Sigmoid colon (tissue), 7 donors: ENCODE results near the gene TXNDC15. TPM values are rescaled to one million over a fixed set of nuclear protein-coding genes. Genes with fewer than 3 reads are reported as not detected.
"Not testable (repeated sequence)": the region's sequence is repeated elsewhere in the genome, so short reads cannot be mapped to it uniquely, and the experiment has no call there.

Experiments used
- DNase-seq: peaks from one replicate; pipeline ENCODE4 v3.0.0-alpha.2; 2019
- H3K27ac ChIP-seq, 4 donors: fragments of 200-600 bp; sonication (generic); one replicate each; pipeline ENCODE4 v1.5.1; 2016 to 2019; ENCODE audit warnings: mild to moderate bottlenecking in 1 of 4
- H3K27me3 ChIP-seq, 3 donors: fragments of 200-600 bp; sonication (generic); one replicate each; pipeline ENCODE4 v1.5.1; 2019; ENCODE audit warnings: mild to moderate bottlenecking in 1 of 3
- H3K36me3 ChIP-seq, 4 donors: fragments of 200-600 bp; sonication (generic); one replicate each; pipeline ENCODE4 v1.5.1; 2016 to 2019
- H3K4me1 ChIP-seq, 4 donors: fragments of 200-600 bp; sonication (generic); one replicate each; pipeline ENCODE4 v1.5.1; 2017 to 2019
- H3K4me3 ChIP-seq, 4 donors: fragments of 200-600 bp; sonication (generic); one replicate each; pipeline ENCODE4 v1.5.1; 2017 to 2019; ENCODE audit warnings: mild to moderate bottlenecking in 2 of 4, moderate library complexity in 1 of 4
- H3K9me3 ChIP-seq, 4 donors: fragments of 200-600 bp in 3 of 4; sonication (generic) in 3 of 4; one replicate each; pipeline versions ENCODE4 v1.5.1 to v1.6.1; 2013 to 2019
- EP300 ChIP-seq, 4 donors: sonication (generic); formaldehyde crosslinking; IDR thresholded peaks; one replicate each; pipeline ENCODE4 v1.6.1; 2017; ENCODE audit warnings: antibody characterized with exemption in 4 of 4
- POLR2A ChIP-seq, 2 donors: fragments of 450-650 bp; IDR thresholded peaks; one replicate each; pipeline ENCODE4 v1.6.1; 2016; ENCODE audit warnings: antibody characterized with exemption in 2 of 2, mild to moderate bottlenecking in 2 of 2, moderate library complexity in 2 of 2
- POLR2AphosphoS5 ChIP-seq, 4 donors: sonication (generic); formaldehyde crosslinking; IDR thresholded peaks; one replicate each; pipeline ENCODE4 v1.6.1; 2017; ENCODE audit warnings: antibody characterized with exemption in 4 of 4
- WGBS, 2 donors: extraction: QIAGEN DNeasy Blood & Tissue Kit; methylation state at CpG; one replicate each; pipeline ENCODE4 v1.1.7; 2013; 5-methylcytosine and 5-hydroxymethylcytosine counted together
- intact Hi-C: fragments of 100-400 bp; cut with DNase I; formaldehyde crosslinking; loops from one replicate; pipeline ENCODE4 v1.15.1; 2023
- polyA plus RNA-seq, 3 donors: library from polyadenylated mRNA; stranded (reverse); fragments of 200-250 nt; gene quantifications; one replicate each; pipeline ENCODE4 v1.2.3, GENCODE V29; 2013
- total RNA-seq, 4 donors: library from RNA; depleted of rRNA; stranded (reverse); fragments of >200 nt; gene quantifications; one replicate each; pipeline ENCODE4 v1.1.0, GENCODE V29; 2016
- TF ChIP-seq, protein P1 (sequence below), 4 experiments: fragments of 450-650 bp in 3 of 4; fragments of 200-600 bp in 1 of 4; IDR thresholded peaks; one replicate each; pipeline ENCODE4 v1.5.1; 2016 to 2019; ENCODE audit warnings: antibody characterized with exemption in 4 of 4, mild to moderate bottlenecking in 3 of 4, moderate library complexity in 2 of 4
- donor health status: healthy with polysubstance abuse.
- donor health status: Bipolar disorder and iron deficiency.
- donor health status: healthy.

TXNDC15 gene
- total and polyA plus RNA-seq, 7 donors = 13.6 to 123 (median 69.0) TPM

DNA sequence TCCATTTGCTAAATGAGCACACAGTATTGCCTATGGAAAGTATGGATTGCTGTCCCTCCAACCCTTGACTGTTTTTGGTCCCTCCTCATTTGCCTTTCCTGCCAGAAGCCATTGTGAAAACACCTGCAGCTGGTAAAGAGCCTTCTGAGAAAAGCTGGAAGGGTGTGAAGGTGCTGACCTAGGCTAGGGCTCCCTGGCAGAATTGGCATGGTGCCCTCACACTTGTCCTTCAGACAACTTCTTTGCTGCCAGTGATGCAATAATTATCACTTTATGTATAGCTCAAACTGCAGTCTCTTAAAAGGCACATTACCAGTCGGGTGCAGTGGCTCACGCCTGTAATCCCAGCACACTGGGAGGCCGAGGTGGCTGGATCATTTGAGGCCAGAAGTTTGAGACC, 4.2 kb downstream of the TXNDC15 start:
- no peaks in the 10 kb centered on the region for H3K27me3 ChIP-seq
- H3K27ac ChIP-seq = no peak overlapping the region
- intact Hi-C loops = no loop called here
- TF ChIP-seq POLR2A (IDR thresholded peaks at IDR 0.05) (no peak), POLR2AphosphoS5 (IDR thresholded peaks at IDR 0.05) (no peak), EP300 (IDR thresholded peaks at IDR 0.05) (no peak)
- TF ChIP-seq, protein P1, sequence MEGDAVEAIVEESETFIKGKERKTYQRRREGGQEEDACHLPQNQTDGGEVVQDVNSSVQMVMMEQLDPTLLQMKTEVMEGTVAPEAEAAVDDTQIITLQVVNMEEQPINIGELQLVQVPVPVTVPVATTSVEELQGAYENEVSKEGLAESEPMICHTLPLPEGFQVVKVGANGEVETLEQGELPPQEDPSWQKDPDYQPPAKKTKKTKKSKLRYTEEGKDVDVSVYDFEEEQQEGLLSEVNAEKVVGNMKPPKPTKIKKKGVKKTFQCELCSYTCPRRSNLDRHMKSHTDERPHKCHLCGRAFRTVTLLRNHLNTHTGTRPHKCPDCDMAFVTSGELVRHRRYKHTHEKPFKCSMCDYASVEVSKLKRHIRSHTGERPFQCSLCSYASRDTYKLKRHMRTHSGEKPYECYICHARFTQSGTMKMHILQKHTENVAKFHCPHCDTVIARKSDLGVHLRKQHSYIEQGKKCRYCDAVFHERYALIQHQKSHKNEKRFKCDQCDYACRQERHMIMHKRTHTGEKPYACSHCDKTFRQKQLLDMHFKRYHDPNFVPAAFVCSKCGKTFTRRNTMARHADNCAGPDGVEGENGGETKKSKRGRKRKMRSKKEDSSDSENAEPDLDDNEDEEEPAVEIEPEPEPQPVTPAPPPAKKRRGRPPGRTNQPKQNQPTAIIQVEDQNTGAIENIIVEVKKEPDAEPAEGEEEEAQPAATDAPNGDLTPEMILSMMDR (IDR thresholded peaks at IDR 0.05) = no peak
- WGBS, 2 donors = 26 to 79% methylated on average over 3 of the region's 3 CpGs
- no peaks in the 10 kb centered on the region for H3K9me3 ChIP-seq
- peaks cover 0 to 22% (median 16%) of the 10 kb centered on the region in 4 donors for H3K4me1 ChIP-seq
- no peak for DNase-seq
- no peaks in the 10 kb centered on the region for H3K36me3 ChIP-seq
- no peak overlapping the region for H3K4me3 ChIP-seq

DNA sequence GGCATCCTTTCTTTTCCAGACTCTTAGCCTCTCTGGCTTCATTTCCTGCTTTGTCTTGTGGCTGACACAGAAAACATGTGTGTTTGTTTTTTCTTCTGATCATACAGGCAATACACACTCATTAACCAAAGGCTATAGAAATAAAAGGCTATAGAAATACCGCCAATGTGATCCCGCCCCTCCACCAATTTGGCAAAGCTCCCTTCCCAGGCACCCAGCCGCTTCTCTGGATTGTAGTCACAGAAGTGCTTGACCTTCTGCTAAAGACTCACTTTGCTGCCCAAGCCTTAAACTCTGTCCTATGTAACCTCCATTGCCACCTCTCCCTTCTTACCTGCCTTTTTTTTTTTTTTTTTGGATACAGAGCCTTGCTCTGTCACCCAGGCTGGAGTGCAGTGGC, 5.3 kb downstream of the TXNDC15 start:
- no peak for TF ChIP-seq EP300 (IDR thresholded peaks at IDR 0.05)
- TF ChIP-seq, protein P1 (IDR thresholded peaks at IDR 0.05) = no peak
- TF ChIP-seq POLR2A (IDR thresholded peaks at IDR 0.05) = no peak
- no peak for TF ChIP-seq POLR2AphosphoS5 (IDR thresholded peaks at IDR 0.05)
- intact Hi-C loops = no loop called here
- H3K27me3 ChIP-seq = no peaks in the 10 kb centered on the region
- WGBS, 2 donors = 19 to 58% methylated on average over 3 of the region's 3 CpGs
- H3K27ac ChIP-seq = no peak overlapping the region
- H3K9me3 ChIP-seq = no peaks in the 10 kb centered on the region
- no peak for DNase-seq
- H3K4me1 ChIP-seq = peaks cover 0 to 18% (median 16%) of the 10 kb centered on the region in 4 donors
- no peaks in the 10 kb centered on the region for H3K36me3 ChIP-seq
- no peak overlapping the region for H3K4me3 ChIP-seq

DNA sequence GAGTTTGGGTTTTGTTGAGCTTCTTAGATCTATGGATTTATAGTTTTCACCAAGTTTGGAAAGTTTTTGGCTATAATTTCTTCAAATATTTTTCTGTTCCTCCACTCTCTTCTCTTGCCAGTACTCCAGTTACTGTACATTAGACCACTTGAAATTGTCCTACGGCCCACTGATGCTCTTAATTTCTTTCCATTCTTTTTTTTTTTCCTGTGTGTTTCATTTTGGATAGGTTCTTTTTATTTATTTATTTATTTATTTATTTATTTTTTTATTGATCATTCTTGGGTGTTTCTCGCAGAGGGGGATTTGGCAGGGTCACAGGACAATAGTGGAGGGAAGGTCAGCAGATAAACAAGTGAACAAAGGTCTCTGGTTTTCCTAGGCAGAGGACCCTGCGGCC, 6.8 kb downstream of the TXNDC15 start:
- 83 to 88% methylated on average over 1 to 2 of the region's 3 CpGs for WGBS, 2 donors
- intact Hi-C loops, H3K9me3 ChIP-seq, H3K36me3 ChIP-seq, H3K27me3 ChIP-seq, H3K4me3 ChIP-seq, DNase-seq, H3K27ac ChIP-seq: not testable (repeated sequence)
- H3K4me1 ChIP-seq = peaks cover 0 to 13% (median 7%) of the 10 kb centered on the region in 4 donors

DNA sequence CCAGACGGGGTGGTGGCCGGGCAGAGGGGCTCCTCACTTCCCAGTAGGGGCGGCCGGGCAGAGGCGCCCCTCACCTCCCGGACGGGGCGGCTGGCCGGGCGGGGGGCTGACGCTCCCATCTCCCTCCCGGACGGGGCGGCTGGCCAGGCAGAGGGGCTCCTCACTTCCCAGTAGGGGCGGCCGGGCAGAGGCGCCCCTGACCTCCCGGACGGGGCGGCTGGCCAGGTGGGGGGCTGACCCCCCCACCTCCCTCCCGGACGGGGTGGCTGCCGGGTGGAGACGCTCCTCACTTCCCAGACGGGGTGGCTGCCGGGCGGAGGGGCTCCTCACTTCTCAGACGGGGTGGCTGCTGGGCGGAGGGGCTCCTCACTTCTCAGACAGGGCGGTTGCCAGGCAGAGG, 7.5 kb downstream of the TXNDC15 start:
- intact Hi-C loops, H3K4me3 ChIP-seq, H3K9me3 ChIP-seq, DNase-seq, H3K36me3 ChIP-seq, H3K27ac ChIP-seq, H3K4me1 ChIP-seq, H3K27me3 ChIP-seq: not testable (repeated sequence)
- WGBS, 2 donors = 97% methylated on average over 28 of the region's 30 CpGs

DNA sequence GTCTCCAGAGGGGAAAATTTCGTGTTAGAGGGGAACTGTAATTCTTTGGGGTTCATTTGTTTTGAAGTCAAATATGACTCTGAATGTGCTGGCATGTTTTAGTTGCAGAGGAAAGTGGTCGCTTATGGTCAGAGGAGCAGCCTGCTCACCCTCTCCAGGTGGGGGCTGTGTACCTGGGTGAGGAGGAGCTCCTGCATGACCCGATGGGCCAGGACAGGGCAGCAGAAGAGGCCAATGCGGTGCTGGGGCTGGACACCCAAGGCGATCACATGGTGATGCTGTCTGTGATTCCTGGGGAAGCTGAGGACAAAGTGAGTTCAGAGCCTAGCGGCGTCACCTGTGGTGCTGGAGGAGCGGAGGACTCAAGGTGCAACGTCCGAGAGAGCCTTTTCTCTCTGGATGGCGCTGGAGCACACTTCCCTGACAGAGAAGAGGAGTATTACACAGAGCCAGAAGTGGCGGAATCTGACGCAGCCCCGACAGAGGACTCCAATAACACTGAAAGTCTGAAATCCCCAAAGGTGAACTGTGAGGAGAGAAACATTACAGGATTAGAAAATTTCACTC, 13.5 kb downstream of the TXNDC15 start:
- peaks cover 0 to 10% (median 3%) of the 10 kb centered on the region in 4 donors for H3K4me1 ChIP-seq
- peaks cover 0 to 12% (median 6%) of the 10 kb centered on the region in 4 donors for H3K36me3 ChIP-seq
- intact Hi-C loops = no loop called here
- TF ChIP-seq EP300 (IDR thresholded peaks at IDR 0.05) (no peak), POLR2A (IDR thresholded peaks at IDR 0.05) (no peak), POLR2AphosphoS5 (IDR thresholded peaks at IDR 0.05) (no peak)
- TF ChIP-seq, protein P1 (IDR thresholded peaks at IDR 0.05) = no peak
- no peaks in the 10 kb centered on the region for H3K9me3 ChIP-seq
- 93 to 94% methylated on average over 14 of the region's 14 CpGs for WGBS, 2 donors
- H3K27me3 ChIP-seq = no peaks in the 10 kb centered on the region
- no peak overlapping the region for H3K4me3 ChIP-seq
- H3K27ac ChIP-seq = no peak overlapping the region
- DNase-seq = no peak

DNA sequence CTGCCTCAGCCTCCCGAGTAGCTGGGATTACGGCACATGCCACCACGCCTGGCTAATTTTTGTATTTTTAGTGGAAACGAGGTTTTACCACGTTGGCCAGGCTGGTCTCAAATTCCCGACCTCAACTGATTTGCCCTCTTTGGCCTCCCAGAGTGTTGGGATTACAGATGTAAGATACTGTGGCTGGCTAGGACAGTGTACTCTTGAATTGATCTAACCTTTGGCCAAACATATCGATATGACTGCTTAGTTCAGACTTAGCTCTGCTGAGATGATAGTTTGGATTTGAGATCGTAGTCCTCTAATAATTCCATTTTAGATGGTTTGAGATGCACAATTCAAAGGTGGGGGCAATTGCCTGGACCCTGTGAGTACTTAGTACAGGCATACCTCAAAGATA, 15.2 kb downstream of the TXNDC15 start:
- Histone ChIP-seq H3K27me3 (no peaks in the 10 kb centered on the region), H3K9me3 (no peaks in the 10 kb centered on the region), H3K4me3 (no peak overlapping the region), H3K36me3 (peaks cover 0 to 25% (median 6%) of the 10 kb centered on the region in 4 donors), H3K4me1 (peaks cover 0 to 10% (median 3%) of the 10 kb centered on the region in 4 donors), H3K27ac (no peak overlapping the region)
- WGBS, 2 donors = 96% methylated on average over 8 of the region's 8 CpGs
- DNase-seq = no peak
- no peak for TF ChIP-seq POLR2A (IDR thresholded peaks at IDR 0.05)
- TF ChIP-seq, protein P1 (IDR thresholded peaks at IDR 0.05) = no peak
- TF ChIP-seq EP300 (IDR thresholded peaks at IDR 0.05) = no peak
- no peak for TF ChIP-seq POLR2AphosphoS5 (IDR thresholded peaks at IDR 0.05)
- intact Hi-C loops = no loop called here
